Measurements from ENCODE around the gene AGTPBP1.
"Not testable (repeated sequence)": the region's sequence is repeated elsewhere in the genome, so short reads cannot be mapped to it uniquely, and the experiment has no call there.

The AGTPBP1 gene, protein sequence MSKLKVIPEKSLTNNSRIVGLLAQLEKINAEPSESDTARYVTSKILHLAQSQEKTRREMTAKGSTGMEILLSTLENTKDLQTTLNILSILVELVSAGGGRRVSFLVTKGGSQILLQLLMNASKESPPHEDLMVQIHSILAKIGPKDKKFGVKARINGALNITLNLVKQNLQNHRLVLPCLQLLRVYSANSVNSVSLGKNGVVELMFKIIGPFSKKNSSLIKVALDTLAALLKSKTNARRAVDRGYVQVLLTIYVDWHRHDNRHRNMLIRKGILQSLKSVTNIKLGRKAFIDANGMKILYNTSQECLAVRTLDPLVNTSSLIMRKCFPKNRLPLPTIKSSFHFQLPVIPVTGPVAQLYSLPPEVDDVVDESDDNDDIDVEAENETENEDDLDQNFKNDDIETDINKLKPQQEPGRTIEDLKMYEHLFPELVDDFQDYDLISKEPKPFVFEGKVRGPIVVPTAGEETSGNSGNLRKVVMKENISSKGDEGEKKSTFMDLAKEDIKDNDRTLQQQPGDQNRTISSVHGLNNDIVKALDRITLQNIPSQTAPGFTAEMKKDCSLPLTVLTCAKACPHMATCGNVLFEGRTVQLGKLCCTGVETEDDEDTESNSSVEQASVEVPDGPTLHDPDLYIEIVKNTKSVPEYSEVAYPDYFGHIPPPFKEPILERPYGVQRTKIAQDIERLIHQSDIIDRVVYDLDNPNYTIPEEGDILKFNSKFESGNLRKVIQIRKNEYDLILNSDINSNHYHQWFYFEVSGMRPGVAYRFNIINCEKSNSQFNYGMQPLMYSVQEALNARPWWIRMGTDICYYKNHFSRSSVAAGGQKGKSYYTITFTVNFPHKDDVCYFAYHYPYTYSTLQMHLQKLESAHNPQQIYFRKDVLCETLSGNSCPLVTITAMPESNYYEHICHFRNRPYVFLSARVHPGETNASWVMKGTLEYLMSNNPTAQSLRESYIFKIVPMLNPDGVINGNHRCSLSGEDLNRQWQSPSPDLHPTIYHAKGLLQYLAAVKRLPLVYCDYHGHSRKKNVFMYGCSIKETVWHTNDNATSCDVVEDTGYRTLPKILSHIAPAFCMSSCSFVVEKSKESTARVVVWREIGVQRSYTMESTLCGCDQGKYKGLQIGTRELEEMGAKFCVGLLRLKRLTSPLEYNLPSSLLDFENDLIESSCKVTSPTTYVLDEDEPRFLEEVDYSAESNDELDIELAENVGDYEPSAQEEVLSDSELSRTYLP

GRCh38 chr9:85741875-85742596 is at the start of gene AGTPBP1:
AGTPBP1 (minus strand) TSS chr9:85741954; CDS start chr9:85712533, 29,421 bp downstream.
- peak; percentile 98 for DNase-seq (ENCODE audit: low read depth, low spot score)

DNA sequence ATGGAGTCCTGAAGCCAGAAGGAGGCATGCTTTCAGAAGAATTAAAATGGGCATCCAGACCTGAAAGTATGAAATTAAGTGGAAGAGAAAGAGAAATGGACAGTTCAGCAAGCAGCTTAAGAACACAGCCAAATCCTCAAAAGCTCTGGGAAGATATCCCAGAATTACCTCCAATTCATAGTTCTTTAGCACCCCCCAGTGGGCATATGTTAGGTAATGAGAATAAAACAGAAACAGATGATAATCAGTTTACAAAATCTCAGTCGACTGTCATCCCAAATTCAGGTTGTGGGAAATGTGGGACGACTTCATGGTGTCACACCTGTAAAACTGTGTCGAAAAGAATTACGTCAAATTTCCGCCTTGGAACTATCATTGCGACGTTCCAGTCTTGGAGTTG is 44.4 kb upstream of the AGTPBP1 start:
- DNase-seq (ENCODE audit: low read depth, low spot score), result not testable (repeated sequence)

DNA sequence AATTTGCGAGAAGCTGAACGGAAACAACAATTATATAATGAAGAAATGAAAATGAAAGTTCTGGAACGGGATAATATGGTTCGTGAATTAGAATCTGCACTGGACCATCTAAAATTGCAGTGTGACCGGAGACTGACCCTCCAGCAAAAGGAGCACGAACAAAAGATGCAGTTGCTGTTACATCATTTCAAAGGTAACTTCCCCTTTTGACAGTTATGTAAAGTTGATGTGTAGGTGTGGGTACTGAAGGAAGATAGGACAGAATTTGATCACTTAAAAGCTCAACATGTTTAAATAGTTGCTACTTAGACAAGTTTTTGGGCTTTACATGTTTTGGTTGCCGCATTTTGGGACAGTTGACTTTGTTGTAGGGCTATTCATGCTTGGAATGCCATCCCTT is 32.1 kb upstream of the AGTPBP1 start:
- DNase-seq (ENCODE audit: low read depth, low spot score), result not testable (repeated sequence)

GRCh38 chr9:85761802-85762201 is 20.0 kb upstream of the AGTPBP1 start:
- not testable (repeated sequence) for DNase-seq (ENCODE audit: low read depth, low spot score)

- not testable (repeated sequence) for DNase-seq (ENCODE audit: low read depth, low spot score)
These were observed 16.0 kb upstream of the AGTPBP1 start for GRCh38 chr9:85757716-85758115.

DNA sequence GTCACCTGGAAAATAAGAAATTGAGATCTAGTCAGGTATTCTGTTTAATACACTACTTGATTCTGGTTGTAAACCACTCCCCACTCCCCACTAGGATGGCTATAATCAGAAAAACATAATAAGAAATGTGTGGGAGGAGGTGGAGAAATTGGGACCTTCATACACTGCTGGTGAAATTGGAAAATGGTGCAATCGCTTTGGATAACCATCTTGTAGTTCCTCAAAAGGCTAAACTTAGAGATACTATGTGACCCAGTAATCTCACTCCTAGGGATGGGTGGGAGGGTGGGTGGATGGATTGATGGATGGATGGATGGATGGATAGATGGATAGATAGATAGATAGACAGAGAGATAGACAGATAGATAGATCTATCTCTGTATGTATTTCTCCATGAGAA is 14.5 kb upstream of the AGTPBP1 start:
- DNase-seq (ENCODE audit: low read depth, low spot score), result not testable (repeated sequence)

- no peak for DNase-seq (ENCODE audit: low read depth, low spot score)
These were observed 4.6 kb upstream of the AGTPBP1 start for GRCh38 chr9:85746309-85746708.

DNA sequence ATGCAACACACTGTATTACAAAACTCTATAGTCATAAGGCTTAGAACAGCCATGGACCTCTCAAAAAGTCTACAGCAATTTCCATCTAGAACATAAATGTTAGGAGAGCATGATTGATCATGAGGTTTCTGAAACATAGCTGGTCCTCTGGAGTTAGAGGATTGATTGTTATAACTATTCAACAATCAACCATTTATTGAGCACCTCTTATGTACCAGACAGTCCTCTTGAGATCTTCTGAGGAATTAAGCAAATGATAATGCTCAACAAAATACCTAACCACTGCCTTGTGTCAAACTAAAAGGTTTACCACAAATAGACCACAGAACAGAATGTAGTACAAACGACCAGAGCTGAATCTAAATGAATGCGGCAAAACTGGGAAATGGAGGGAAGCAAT is 3.4 kb upstream of the AGTPBP1 start:
- no peak for DNase-seq (ENCODE audit: low read depth, low spot score)

GRCh38 chr9:85744480-85744879 is 2.7 kb upstream of the AGTPBP1 start:
- DNase-seq (ENCODE audit: low read depth, low spot score), result no peak

- peak; percentile 87 for DNase-seq (ENCODE audit: low read depth, low spot score)
These were observed 1.7 kb upstream of the AGTPBP1 start for GRCh38 chr9:85743275-85744128.

DNA sequence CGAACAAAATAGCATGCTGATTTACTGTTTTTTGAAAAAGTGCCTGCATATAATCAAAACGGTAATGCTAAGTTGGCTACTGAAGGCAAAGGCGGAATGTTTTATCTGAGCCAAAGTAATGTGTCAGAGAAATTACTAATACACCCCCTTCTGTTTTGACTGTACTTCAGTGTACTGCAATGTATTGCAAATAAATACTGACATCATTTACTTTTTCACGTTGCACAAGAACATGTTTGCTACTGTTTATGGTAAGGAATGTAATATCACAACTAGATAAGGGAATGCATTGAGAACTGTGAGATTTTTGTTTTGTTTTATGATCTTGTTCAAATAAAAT is 813 bp upstream of the AGTPBP1 start:
- no peak for DNase-seq (ENCODE audit: low read depth, low spot score)

- no peak for DNase-seq (ENCODE audit: low read depth, low spot score)
These were observed 469 bp downstream of the AGTPBP1 start for GRCh38 chr9:85741095-85741874.

DNA sequence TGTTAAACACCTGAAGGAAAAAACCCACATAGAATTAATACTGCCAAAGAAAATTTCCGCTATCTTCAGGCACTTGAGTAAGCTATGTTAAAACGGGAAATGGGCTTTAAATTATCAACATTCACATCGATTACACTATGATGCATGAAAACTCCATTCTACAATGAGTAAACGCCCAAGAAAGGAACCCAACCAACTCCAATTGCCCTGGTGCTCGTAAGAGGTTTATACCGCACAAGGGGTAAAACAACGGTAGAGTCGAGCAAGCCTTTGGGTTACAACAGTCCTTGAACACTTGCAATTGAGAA is 1.0 kb downstream of the AGTPBP1 start:
- DNase-seq (ENCODE audit: low read depth, low spot score), result no peak

- DNase-seq (ENCODE audit: low read depth, low spot score), result no peak
These were observed 3.2 kb downstream of the AGTPBP1 start for GRCh38 chr9:85738509-85738908.

GRCh38 chr9:85737671-85738070 is 4.1 kb downstream of the AGTPBP1 start:
- DNase-seq (ENCODE audit: low read depth, low spot score), result no peak

DNA sequence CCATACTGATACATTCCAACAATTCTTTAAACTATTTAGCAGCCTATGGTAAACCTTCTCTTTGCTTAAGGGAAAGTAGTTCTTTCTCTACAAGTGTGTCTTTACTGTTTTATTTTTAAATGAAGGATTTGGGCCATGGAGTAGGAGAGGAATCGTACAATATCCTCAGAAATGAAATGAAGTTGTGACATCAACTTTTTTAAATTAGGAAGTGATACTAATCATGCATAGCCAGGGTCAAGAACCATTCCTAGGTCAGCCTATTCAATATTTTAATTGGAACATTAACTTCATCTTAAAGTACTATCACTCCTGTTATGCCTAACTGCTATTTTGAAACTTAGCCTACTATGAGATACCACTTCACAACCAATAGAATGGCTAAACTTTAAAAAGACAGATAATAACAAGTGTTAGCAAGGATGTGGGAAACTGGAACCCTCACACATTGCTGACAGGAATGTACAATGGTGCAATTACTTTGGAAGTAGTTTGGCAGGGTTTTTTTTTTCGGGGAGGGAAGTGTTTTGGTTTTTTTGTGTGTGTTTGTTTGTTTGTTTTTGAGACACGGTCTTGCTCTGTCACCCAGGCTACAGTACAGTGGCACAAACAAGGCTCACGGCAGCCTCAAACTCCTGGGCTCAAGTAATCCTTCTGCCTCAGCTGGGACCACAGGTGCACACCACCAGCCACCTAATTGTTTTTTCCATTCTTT is 10.7 kb downstream of the AGTPBP1 start:
- no peak for DNase-seq (ENCODE audit: low read depth, low spot score)

DNA sequence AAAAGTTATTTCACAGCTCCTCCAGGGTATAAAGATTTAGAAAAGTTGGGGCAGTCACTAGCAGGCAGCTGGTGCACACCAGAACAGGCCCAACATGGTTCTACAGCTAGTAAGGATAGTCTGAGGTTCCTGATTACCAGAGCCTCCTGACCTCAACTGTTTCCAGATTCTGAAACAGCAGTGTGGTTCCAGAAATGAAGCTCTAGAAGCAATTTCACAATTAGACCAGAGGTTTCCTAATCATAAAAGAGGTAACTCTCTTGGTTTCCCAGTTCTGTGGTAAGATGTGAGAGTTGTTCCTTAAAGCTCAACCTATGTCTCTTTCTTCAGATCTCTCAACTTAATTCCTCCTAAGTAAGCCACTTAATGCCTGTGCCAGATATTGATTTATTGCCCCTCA is 11.9 kb downstream of the AGTPBP1 start:
- no peak for DNase-seq (ENCODE audit: low read depth, low spot score)

DNA sequence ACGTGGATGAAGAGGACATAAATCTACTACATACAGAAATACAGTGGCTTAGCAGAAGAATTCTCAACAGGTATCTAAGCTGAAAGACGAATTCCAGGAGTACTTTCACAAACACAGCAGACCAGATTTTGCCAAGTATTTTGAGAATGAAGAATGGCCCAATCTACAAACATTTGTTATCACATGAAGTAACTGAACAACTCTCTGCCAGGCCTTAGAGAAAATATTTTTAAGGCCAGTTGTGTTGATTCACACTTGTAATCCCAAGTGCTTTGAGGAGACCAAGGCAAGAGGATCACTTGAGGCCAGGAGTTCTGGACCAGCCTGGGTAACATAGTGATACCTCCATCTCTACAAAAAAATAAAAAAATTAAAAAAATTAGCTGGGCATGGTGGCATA is 14.3 kb downstream of the AGTPBP1 start:
- DNase-seq (ENCODE audit: low read depth, low spot score), result peak; percentile 37

GRCh38 chr9:85726737-85727136 is 15.0 kb downstream of the AGTPBP1 start:
- no peak for DNase-seq (ENCODE audit: low read depth, low spot score)

Measured in astrocyte of the hippocampus (primary cell).